K562 (cell line): ENCODE data around the gene DOP1A. TPM values are rescaled to one million over a fixed set of nuclear protein-coding genes. Genes with fewer than 3 reads are reported as not detected.

Experiments used
- ATAC-seq: fragments of 200-7000 bp; cut with Tn5 transposase; 3 replicates; pipeline ENCODE4 v1.9.1; 2020; ENCODE audit warnings: moderate library complexity
- Bru-seq: library from RNA; stranded (reverse); fragments of 400-500 nt; gene quantifications from one replicate; lab custom pipeline; 2021; lab: Mats Ljungman, UMichigan
- BruChase-seq, 2 experiments: library from RNA; stranded (reverse); fragments of 400-500 nt; gene quantifications; one replicate each; lab custom pipeline; 2021; lab: Mats Ljungman, UMichigan
- BruUV-seq: library from RNA; stranded (reverse); fragments of 400-500 nt; replicated peaks from 2 replicates; lab custom pipeline; 2021; lab: Mats Ljungman, UMichigan
- CTCF ChIA-PET: fragments of 300-600 bp; formaldehyde crosslinking; extraction: SDS; loops from one replicate; lab custom pipeline; 2021; ENCODE audit warnings: low intra/inter-chr PET ratio; lab: Yijun Ruan, JAX
- POLR2A ChIA-PET: fragments of 300-600, 350-650 bp; sonication (Branson Sonifier 250); formaldehyde crosslinking; extraction: SDS; loops from one replicate; lab custom pipeline; 2021; ENCODE audit warnings: antibody characterized with exemption, inconsistent platforms; lab: Yijun Ruan, JAX
- DNase-seq, 4 experiments: peaks; one replicate each; pipeline versions ENCODE4 v3.0.0 to v3.0.0-alpha.2; 2011 to 2018; ENCODE audit warnings: low spot score in 3 of 4, mixed read lengths in 3 of 4; ENCODE audit errors: extremely low read depth in 1 of 4
- FAIRE-seq: peaks from 2 replicates; lab custom pipeline; 2011; peaks lifted over from hg19 to GRCh38; lab: Jason Lieb, UNC
- H2AFZ ChIP-seq: 2 replicates; pipeline ENCODE4 v1.6.0; 2011; ENCODE audit warnings: low read depth, low read length, control low read depth, inconsistent platforms
- H3K27ac ChIP-seq: fragments of 200-600 bp; 3 replicates; pipeline ENCODE4 v1.8.0; 2011; ENCODE audit warnings: low read depth, mild to moderate bottlenecking, control low read depth, inconsistent platforms, low read length, moderate library complexity, mixed read lengths; ENCODE audit errors: extremely low read depth
- H3K27me3 ChIP-seq, 2 experiments: fragments of 300-600 bp in 1 of 2; 2 replicates in 1 of 2; 3 replicates in 1 of 2; pipeline versions ENCODE4 v1.6.0 to v1.8.0; 2011; ENCODE audit warnings: inconsistent platforms in 2 of 2, low read length in 2 of 2, mild to moderate bottlenecking in 1 of 2, mixed read lengths in 1 of 2, moderate library complexity in 1 of 2; ENCODE audit not compliant: control insufficient read depth in 2 of 2, insufficient read depth in 2 of 2
- H3K36me3 ChIP-seq: fragments of 300-600 bp; 3 replicates; pipeline ENCODE4 v1.8.0; 2011; ENCODE audit warnings: mild to moderate bottlenecking, low read length, inconsistent platforms; ENCODE audit not compliant: control insufficient read depth, insufficient read depth
- H3K4me1 ChIP-seq, 2 experiments: fragments of 200-600 bp in 1 of 2; replicated peaks in 1 of 2; 2 replicates in 1 of 2; 3 replicates in 1 of 2; pipeline versions ENCODE4 v1.5.1 to v1.8.0; 2011; ENCODE audit warnings: inconsistent platforms in 2 of 2, low read length in 2 of 2, mild to moderate bottlenecking in 1 of 2, mixed read lengths in 1 of 2, moderate library complexity in 1 of 2; ENCODE audit not compliant: control insufficient read depth in 2 of 2, insufficient read depth in 2 of 2
- H3K4me2 ChIP-seq: 2 replicates; pipeline ENCODE4 v1.6.1; 2011; ENCODE audit warnings: low read length, control low read depth, inconsistent platforms, mixed read lengths; ENCODE audit not compliant: insufficient read depth
- H3K4me3 ChIP-seq: fragments of 200-600 bp; sonication (generic), shearing (Covaris generic); 2 replicates; pipeline ENCODE4 v1.5.1; 2016; ENCODE audit warnings: control low read depth, inconsistent platforms
- H3K79me2 ChIP-seq: fragments of 200-600 bp; 3 replicates; pipeline ENCODE4 v1.8.0; 2011; ENCODE audit warnings: low read length, inconsistent platforms; ENCODE audit not compliant: control insufficient read depth, insufficient read depth
- H3K9ac ChIP-seq, 2 experiments: 2 replicates each; pipeline versions ENCODE4 v1.6.0 to v1.6.1; 2011; ENCODE audit warnings: low read depth in 2 of 2, low read length in 2 of 2, control low read depth in 1 of 2, inconsistent platforms in 1 of 2, mild to moderate bottlenecking in 1 of 2, mixed read lengths in 1 of 2; ENCODE audit not compliant: insufficient read depth in 1 of 2
- H3K9me1 ChIP-seq: one replicate; pipeline ENCODE4 v1.6.0; 2011; ENCODE audit warnings: inconsistent platforms, mild to moderate bottlenecking, low read length, moderate library complexity; ENCODE audit not compliant: control insufficient read depth, insufficient read depth
- H3K9me3 ChIP-seq: replicated peaks from 2 replicates; pipeline ENCODE4 v1.5.1; 2011; ENCODE audit warnings: low read depth, low read length, inconsistent platforms; ENCODE audit not compliant: control insufficient read depth, insufficient read depth
- H4K20me1 ChIP-seq: replicated peaks from 2 replicates; pipeline ENCODE4 v1.6.1; 2011; ENCODE audit warnings: low read length, inconsistent platforms, mixed read lengths; ENCODE audit not compliant: control insufficient read depth, insufficient read depth
- HCFC1 ChIP-seq: IDR thresholded peaks from 2 replicates; pipeline ENCODE4 v1.6.1; 2012; ENCODE audit warnings: low read depth, low read length, improper control_type of control experiment
- MAFG ChIP-seq: fragments of 450-650 bp; conservative IDR thresholded peaks from 2 replicates; pipeline ENCODE4 v1.6.1; 2016; ENCODE audit warnings: missing genetic modification characterization, missing compliant biosample characterization
- WGBS: fragments of 100-300 bp; shearing (Covaris generic); methylation state at CpG from one replicate; pipeline ENCODE4 v1.1.6; 2016; ENCODE audit warnings: low coverage, mixed read lengths; ENCODE audit not compliant: insufficient coverage; ENCODE audit errors: missing lambda C conversion rate; 5-methylcytosine and 5-hydroxymethylcytosine counted together
- in situ Hi-C: fragments of 300-500 bp; cut with MboI; formaldehyde crosslinking; loops from 4 replicates; pipeline ENCODE4 v1.15.0; 2018; ENCODE audit warnings: inconsistent platforms, mixed read lengths
- intact Hi-C: fragments of 100-400 bp; cut with micrococcal nuclease; formaldehyde crosslinking; loops from 2 replicates; pipeline ENCODE4 v1.14.2; 2022
- long read RNA-seq, 3 experiments: library from polyadenylated mRNA in 2 of 3; library from RNA in 1 of 3; unstranded in 2 of 3; stranded (forward) in 1 of 3; transcript quantifications; one replicate each; pipeline ENCODE4 v2.0.0, GENCODE V29; 2019 to 2022
- polyA minus RNA-seq, 3 experiments: library from RNA; depleted of rRNA, polyadenylated mRNA; stranded (reverse); fragments of >200 nt; gene quantifications; 2 replicates each; pipeline ENCODE4 v1.2.3, GENCODE V29; 2011
- polyA plus RNA-seq, 8 experiments: library from polyadenylated mRNA; depleted of rRNA in 4 of 8; stranded (reverse) in 5 of 8; unstranded in 3 of 8; fragments of >200 nt; fragmentation: Nextera tagmentation in 2 of 8; fragmentation: Illumina TruSeq in 1 of 8; extraction: Ambion mirVana in 2 of 8; extraction: Trizol in 1 of 8; gene quantifications; 2 replicates each; pipeline versions ENCODE4 v1.2.1 to v1.2.3, GENCODE V29; 2011 to 2014; ENCODE audit warnings: inconsistent platforms in 1 of 8, missing spikeins in 1 of 8
- total RNA-seq, 7 experiments: library from RNA; depleted of rRNA in 6 of 7; stranded (reverse); fragments of >200 nt in 6 of 7; fragmentation: Illumina TruSeq in 2 of 7; extraction: Trizol in 2 of 7; gene quantifications; 2 replicates each; pipeline versions ENCODE4 v1.2.1 to v1.2.3, GENCODE V29; 2011 to 2021; ENCODE audit warnings: low replicate concordance in 1 of 7
- TF ChIP-seq, protein P1 (sequence below): sonication (generic); formaldehyde crosslinking; IDR thresholded peaks from 2 replicates; pipeline ENCODE4 v1.8.0; 2023; ENCODE audit warnings: mild to moderate bottlenecking, missing genetic modification reagents

DOP1A gene, protein sequence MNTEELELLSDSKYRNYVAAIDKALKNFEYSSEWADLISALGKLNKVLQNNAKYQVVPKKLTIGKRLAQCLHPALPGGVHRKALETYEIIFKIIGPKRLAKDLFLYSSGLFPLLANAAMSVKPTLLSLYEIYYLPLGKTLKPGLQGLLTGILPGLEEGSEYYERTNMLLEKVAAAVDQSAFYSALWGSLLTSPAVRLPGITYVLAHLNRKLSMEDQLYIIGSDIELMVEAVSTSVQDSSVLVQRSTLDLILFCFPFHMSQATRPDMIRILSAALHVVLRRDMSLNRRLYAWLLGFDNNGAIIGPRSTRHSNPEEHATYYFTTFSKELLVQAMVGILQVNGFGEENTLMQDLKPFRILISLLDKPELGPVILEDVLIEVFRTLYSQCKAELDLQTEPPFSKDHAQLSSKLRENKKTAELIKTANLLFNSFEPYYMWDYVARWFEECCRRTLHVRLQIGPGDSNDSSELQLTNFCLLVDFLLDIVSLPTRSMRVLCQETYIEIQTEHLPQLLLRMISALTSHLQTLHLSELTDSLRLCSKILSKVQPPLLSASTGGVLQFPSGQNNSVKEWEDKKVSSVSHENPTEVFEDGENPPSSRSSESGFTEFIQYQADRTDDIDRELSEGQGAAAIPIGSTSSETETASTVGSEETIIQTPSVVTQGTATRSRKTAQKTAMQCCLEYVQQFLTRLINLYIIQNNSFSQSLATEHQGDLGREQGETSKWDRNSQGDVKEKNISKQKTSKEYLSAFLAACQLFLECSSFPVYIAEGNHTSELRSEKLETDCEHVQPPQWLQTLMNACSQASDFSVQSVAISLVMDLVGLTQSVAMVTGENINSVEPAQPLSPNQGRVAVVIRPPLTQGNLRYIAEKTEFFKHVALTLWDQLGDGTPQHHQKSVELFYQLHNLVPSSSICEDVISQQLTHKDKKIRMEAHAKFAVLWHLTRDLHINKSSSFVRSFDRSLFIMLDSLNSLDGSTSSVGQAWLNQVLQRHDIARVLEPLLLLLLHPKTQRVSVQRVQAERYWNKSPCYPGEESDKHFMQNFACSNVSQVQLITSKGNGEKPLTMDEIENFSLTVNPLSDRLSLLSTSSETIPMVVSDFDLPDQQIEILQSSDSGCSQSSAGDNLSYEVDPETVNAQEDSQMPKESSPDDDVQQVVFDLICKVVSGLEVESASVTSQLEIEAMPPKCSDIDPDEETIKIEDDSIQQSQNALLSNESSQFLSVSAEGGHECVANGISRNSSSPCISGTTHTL (N-terminal part only)
- 9.0 and 28.0 TPM in 2 replicates for total RNA-seq (2011; cell fraction: chromatin; rRNA removed; ENCODE audit: low replicate concordance)
- total RNA-seq (2011; cell fraction: nucleolus; rRNA removed), result 2.8 and 3.2 TPM in 2 replicates
- total RNA-seq (2011; cell fraction: nucleoplasm; rRNA removed), result 8.1 and 15.8 TPM in 2 replicates
- total RNA-seq (2014; rRNA removed), result 3.5 and 5.1 TPM in 2 replicates
- 7.6 and 9.1 TPM in 2 replicates for total RNA-seq (2014; rRNA removed; fragmentation: Illumina TruSeq; extraction: Trizol)
- total RNA-seq (2015; rRNA removed; fragmentation: Illumina TruSeq; extraction: Trizol), result 10.3 and 10.5 TPM in 2 replicates
- 5.5 TPM in 2 replicates for total RNA-seq (2021)
- polyA plus RNA-seq (2011; rRNA removed), result 4.4 and 4.5 TPM in 2 replicates
- polyA plus RNA-seq (2011; cell fraction: cytosol; rRNA removed), result 1.2 and 2.3 TPM in 2 replicates
- polyA plus RNA-seq (2011; cell fraction: nucleus; rRNA removed), result 10.4 and 12.2 TPM in 2 replicates
- polyA plus RNA-seq (2012), result 2.7 and 4.3 TPM in 2 replicates
- 4.4 and 4.9 TPM in 2 replicates for polyA plus RNA-seq (2014; fragmentation: Illumina TruSeq; extraction: Trizol)
- polyA plus RNA-seq (2014; fragmentation: Nextera tagmentation; extraction: Ambion mirVana), result 1 to 10 TPM in 1 of 2 experiments, under 1 TPM in 1; 0.75 to 1.3 TPM
- 3.3 and 3.5 TPM in 2 replicates for polyA plus RNA-seq (2014; rRNA removed)
- polyA minus RNA-seq (2011; rRNA and poly(A)+ RNA removed), result 16.9 and 18.0 TPM in 2 replicates
- polyA minus RNA-seq (2011; cell fraction: cytosol; rRNA and poly(A)+ RNA removed), result 5.6 and 7.0 TPM in 2 replicates
- 9.6 and 19.1 TPM in 2 replicates for polyA minus RNA-seq (2011; cell fraction: nucleus; rRNA and poly(A)+ RNA removed)
- percentile 57 among the genes with signal in this experiment for Bru-seq, nascent RNA
- BruChase-seq, experiment 1, labeled RNA remaining after a 2-hour chase, result percentile 63 among the genes with signal in this experiment
- BruChase-seq, experiment 2, labeled RNA remaining after a 6-hour chase, result percentile 64 among the genes with signal in this experiment
- long read RNA-seq, experiment 1, partial matches to known transcripts, result 2 of 3 reads
- long read RNA-seq, experiment 1, other reads (novel, unspliced or antisense), result 1 of 3 reads
- long read RNA-seq, experiment 2, partial matches to known transcripts, result 0 of 1 reads
- long read RNA-seq, experiment 2, other reads (novel, unspliced or antisense), result 1 of 1 reads
- long read RNA-seq, experiment 3, partial matches to known transcripts, result 0 of 1 reads
- long read RNA-seq, experiment 3, other reads (novel, unspliced or antisense), result 1 of 1 reads

DNA sequence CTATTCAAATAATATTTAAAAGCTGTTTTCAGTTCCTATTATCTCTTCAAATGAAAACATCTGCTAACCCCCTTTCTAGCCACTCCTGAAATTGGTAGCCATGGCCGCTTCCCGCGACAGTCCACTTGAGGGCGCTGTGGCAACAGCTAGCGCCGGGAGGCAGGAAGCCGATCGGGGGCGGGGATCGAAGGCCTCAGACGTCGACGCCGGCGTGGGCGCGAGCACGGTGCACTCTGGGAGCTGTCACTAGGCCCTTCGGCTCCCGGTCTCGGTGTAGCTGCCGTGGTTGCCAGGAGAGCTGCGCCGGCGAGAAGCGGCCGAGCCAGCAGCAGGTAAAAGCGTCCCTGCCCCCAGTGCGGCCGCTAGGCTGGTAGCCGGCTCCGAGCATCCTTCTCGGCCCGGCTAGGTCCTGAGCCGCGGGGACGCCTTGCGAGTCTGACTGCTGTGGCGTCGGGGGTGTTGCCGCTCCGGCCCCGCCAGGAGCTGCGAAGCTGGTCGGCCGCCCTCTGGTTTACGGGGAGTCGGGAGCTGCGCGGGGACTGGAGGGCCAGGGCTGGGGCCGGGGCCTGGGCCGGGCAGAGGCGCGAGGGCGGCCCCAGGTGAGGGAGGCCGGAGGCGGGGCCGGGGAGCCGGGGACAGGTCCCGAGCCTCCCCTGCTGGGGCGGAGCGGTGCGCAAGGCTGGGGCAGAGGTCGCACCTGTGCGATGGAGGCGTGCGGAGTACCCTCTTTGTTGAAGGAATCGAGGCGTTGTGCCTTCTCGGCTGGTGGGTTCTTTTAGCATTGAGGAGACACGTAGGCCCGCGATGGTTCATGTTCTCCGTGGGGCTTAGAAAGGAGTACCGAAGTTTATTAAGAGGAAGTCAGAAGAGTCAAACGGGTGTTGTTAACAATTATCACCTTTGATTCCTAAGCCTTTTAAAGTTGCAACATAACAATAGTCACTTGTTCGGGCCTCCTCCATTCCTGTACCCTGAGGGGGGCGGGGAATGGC lies at the start of gene DOP1A:
Gene DOP1A (plus strand): TSS at position 224 of the 992 bp plus-strand sequence. CDS start 29,307 bp downstream, outside the sequence.
- Histone ChIP-seq H3K27ac (peak within 1 kb of the TSS; percentile 43; the same call in 1 of the 3 replicates), H3K9me3 (no peaks in the 10 kb centered on the region), H4K20me1 (no peaks in the 10 kb centered on the region), H3K79me2 (peaks cover 25% of the 10 kb centered on the region), H3K9me1 (no peaks in the 10 kb centered on the region), H3K36me3 (no peaks in the 10 kb centered on the region), H3K4me3 (peak within 1 kb of the TSS; percentile 85), H3K9ac (peak within 1 kb of the TSS; percentile 57 to 91), H3K27me3 (no peaks in the 10 kb centered on the region), H3K4me1 (peaks cover 15 to 21% of the 10 kb centered on the region in 2 experiments; a peak in 3 of 5 replicates), H3K4me2 (peak within 1 kb of the TSS; percentile 93), H2AFZ (peak within 1 kb of the TSS; percentile 95)
- in situ Hi-C loops, result loop anchor here (5.0 to 25.0 kb wide), 3 partner anchors 155 to 480 kb away; no protein-coding TSS in a partner anchor
- ChIA-PET CTCF (interaction anchor here (1.2 to 3.8 kb wide), 3 partner anchors 147 to 1160 kb away, joined by 3 to 37 read pairs (median 12); partner anchors contain the start of gene CEP162), POLR2A (interaction anchor here (0.7 kb wide), 1 partner anchor 124 kb away, joined by 3 read pairs; no protein-coding TSS in a partner anchor)
- no TSS peak for BruUV-seq
- intact Hi-C loops, result loop anchor here (1.0 to 10.0 kb wide), 4 partner anchors 125 to 448 kb away; partner anchors contain the start of genes PGM3 and RWDD2A
- under 1% methylated on average over 71 of the region's 78 CpGs for WGBS
- DNase-seq (peak; percentile 89 to 97 (median 90)), ATAC-seq (peak; percentile 93), FAIRE-seq (peak; percentile 77)
- TF ChIP-seq MAFG, result no peak
- TF ChIP-seq HCFC1, result peak; percentile 19; the same call in 1 of the 2 replicates
- TF ChIP-seq, protein P1, sequence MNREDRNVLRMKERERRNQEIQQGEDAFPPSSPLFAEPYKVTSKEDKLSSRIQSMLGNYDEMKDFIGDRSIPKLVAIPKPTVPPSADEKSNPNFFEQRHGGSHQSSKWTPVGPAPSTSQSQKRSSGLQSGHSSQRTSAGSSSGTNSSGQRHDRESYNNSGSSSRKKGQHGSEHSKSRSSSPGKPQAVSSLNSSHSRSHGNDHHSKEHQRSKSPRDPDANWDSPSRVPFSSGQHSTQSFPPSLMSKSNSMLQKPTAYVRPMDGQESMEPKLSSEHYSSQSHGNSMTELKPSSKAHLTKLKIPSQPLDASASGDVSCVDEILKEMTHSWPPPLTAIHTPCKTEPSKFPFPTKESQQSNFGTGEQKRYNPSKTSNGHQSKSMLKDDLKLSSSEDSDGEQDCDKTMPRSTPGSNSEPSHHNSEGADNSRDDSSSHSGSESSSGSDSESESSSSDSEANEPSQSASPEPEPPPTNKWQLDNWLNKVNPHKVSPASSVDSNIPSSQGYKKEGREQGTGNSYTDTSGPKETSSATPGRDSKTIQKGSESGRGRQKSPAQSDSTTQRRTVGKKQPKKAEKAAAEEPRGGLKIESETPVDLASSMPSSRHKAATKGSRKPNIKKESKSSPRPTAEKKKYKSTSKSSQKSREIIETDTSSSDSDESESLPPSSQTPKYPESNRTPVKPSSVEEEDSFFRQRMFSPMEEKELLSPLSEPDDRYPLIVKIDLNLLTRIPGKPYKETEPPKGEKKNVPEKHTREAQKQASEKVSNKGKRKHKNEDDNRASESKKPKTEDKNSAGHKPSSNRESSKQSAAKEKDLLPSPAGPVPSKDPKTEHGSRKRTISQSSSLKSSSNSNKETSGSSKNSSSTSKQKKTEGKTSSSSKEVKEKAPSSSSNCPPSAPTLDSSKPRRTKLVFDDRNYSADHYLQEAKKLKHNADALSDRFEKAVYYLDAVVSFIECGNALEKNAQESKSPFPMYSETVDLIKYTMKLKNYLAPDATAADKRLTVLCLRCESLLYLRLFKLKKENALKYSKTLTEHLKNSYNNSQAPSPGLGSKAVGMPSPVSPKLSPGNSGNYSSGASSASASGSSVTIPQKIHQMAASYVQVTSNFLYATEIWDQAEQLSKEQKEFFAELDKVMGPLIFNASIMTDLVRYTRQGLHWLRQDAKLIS, result peak; percentile 87; the same call in 1 of the 2 replicates
